H9 (cell line): ENCODE measurements around the gene THSD4. TPM values are rescaled to one million over a fixed set of nuclear protein-coding genes. Genes with fewer than 3 reads are reported as not detected.

ENCODE experiments used
- DNase-seq: peaks from one replicate; pipeline ENCODE4 v3.0.0-alpha.2; 2017
- H2AFZ ChIP-seq: one replicate; pipeline ENCODE4 v1.6.1; 2013; ENCODE audit warnings: mild to moderate bottlenecking, low read length, control low read depth, moderate library complexity
- H2AK5ac ChIP-seq: 2 replicates; pipeline ENCODE4 v1.6.1; 2013; ENCODE audit warnings: low read length, control low read depth, mixed read lengths; ENCODE audit not compliant: insufficient read length
- H2BK120ac ChIP-seq: one replicate; pipeline ENCODE4 v1.6.1; 2013; ENCODE audit warnings: low read depth, mild to moderate bottlenecking, low read length, control low read depth, inconsistent platforms; ENCODE audit not compliant: poor library complexity, severe bottlenecking
- H2BK12ac ChIP-seq: 2 replicates; pipeline ENCODE4 v1.6.1; 2013; ENCODE audit warnings: low read length, control low read depth, mixed read lengths, low read depth; ENCODE audit not compliant: insufficient read length
- H2BK15ac ChIP-seq: 2 replicates; pipeline ENCODE4 v1.6.1; 2013; ENCODE audit warnings: low read depth, low read length, control low read depth
- H2BK20ac ChIP-seq: one replicate; pipeline ENCODE4 v1.6.1; 2013; ENCODE audit warnings: low read depth, mild to moderate bottlenecking, low read length, control low read depth, inconsistent platforms; ENCODE audit not compliant: poor library complexity, severe bottlenecking
- H2BK5ac ChIP-seq: 2 replicates; pipeline ENCODE4 v1.6.1; 2013; ENCODE audit warnings: low read length, control low read depth, mixed read lengths; ENCODE audit not compliant: insufficient read length
- H3K14ac ChIP-seq: 2 replicates; pipeline ENCODE4 v1.6.1; 2013; ENCODE audit warnings: low read length, control low read depth; ENCODE audit not compliant: insufficient read depth
- H3K18ac ChIP-seq: 2 replicates; pipeline ENCODE4 v1.6.1; 2013; ENCODE audit warnings: low read depth, mild to moderate bottlenecking, mixed read lengths, low read length, control low read depth; ENCODE audit not compliant: insufficient read length
- H3K23ac ChIP-seq: 2 replicates; pipeline ENCODE4 v1.6.1; 2013; ENCODE audit warnings: low read length, control low read depth, mixed read lengths, low read depth; ENCODE audit not compliant: insufficient read length
- H3K23me2 ChIP-seq: 2 replicates; pipeline ENCODE4 v1.6.1; 2013; ENCODE audit warnings: low read depth, mild to moderate bottlenecking, mixed read lengths, low read length, control low read depth; ENCODE audit not compliant: insufficient read length, poor library complexity, severe bottlenecking
- H3K27ac ChIP-seq: 2 replicates; pipeline ENCODE4 v1.5.1; 2013; ENCODE audit warnings: low read length, control low read depth, mixed read lengths, low read depth; ENCODE audit not compliant: insufficient read length
- H3K27me3 ChIP-seq: 2 replicates; pipeline ENCODE4 v1.6.1; 2013; ENCODE audit warnings: low read length, control low read depth, inconsistent platforms; ENCODE audit not compliant: insufficient read depth
- H3K4ac ChIP-seq: 2 replicates; pipeline ENCODE4 v1.6.1; 2013; ENCODE audit warnings: low read depth, mild to moderate bottlenecking, control low read depth, inconsistent platforms, low read length, moderate library complexity
- H3K4me1 ChIP-seq: 2 replicates; pipeline ENCODE4 v1.6.1; 2013; ENCODE audit warnings: low read length, control low read depth, inconsistent platforms; ENCODE audit not compliant: insufficient read depth
- H3K4me2 ChIP-seq: 2 replicates; pipeline ENCODE4 v1.6.1; 2013; ENCODE audit warnings: low read length, control low read depth, mixed read lengths; ENCODE audit not compliant: insufficient read length, insufficient read depth
- H3K56ac ChIP-seq: 2 replicates; pipeline ENCODE4 v1.6.1; 2013; ENCODE audit warnings: low read depth, mild to moderate bottlenecking, mixed read lengths, low read length, control low read depth; ENCODE audit not compliant: insufficient read length
- H3K79me1 ChIP-seq: 2 replicates; pipeline ENCODE4 v1.6.1; 2013; ENCODE audit warnings: low read depth, mild to moderate bottlenecking, moderate library complexity, low read length, control low read depth, inconsistent platforms; ENCODE audit not compliant: insufficient read depth, poor library complexity, severe bottlenecking
- H3K79me2 ChIP-seq: 2 replicates; pipeline ENCODE4 v1.6.1; 2013; ENCODE audit warnings: low read length, control low read depth, inconsistent platforms; ENCODE audit not compliant: insufficient read depth
- H3K9ac ChIP-seq: 2 replicates; pipeline ENCODE4 v1.6.1; 2013; ENCODE audit warnings: low read length, control low read depth, mixed read lengths; ENCODE audit not compliant: insufficient read length; ENCODE audit errors: extremely low read depth
- H3K9me3 ChIP-seq: one replicate; pipeline ENCODE4 v1.6.1; 2013; ENCODE audit warnings: low read depth, low read length, inconsistent platforms; ENCODE audit not compliant: control insufficient read depth
- H3T11ph ChIP-seq: one replicate; pipeline ENCODE4 v1.6.1; 2013; ENCODE audit warnings: mild to moderate bottlenecking, low read length, control low read depth, inconsistent platforms
- H4K20me1 ChIP-seq: one replicate; pipeline ENCODE4 v1.6.1; 2013; ENCODE audit not compliant: control insufficient read depth, insufficient read length, insufficient read depth
- H4K5ac ChIP-seq: 2 replicates; pipeline ENCODE4 v1.6.1; 2013; ENCODE audit warnings: low read depth, mild to moderate bottlenecking, mixed read lengths, low read length, control low read depth; ENCODE audit not compliant: insufficient read length
- H4K8ac ChIP-seq: replicated peaks from 2 replicates; pipeline ENCODE4 v1.6.1; 2013; ENCODE audit warnings: low read length, control low read depth, mixed read lengths, low read depth; ENCODE audit not compliant: insufficient read length
- H4K91ac ChIP-seq: 2 replicates; pipeline ENCODE4 v1.6.1; 2013; ENCODE audit warnings: low read depth, mild to moderate bottlenecking, moderate library complexity, mixed read lengths, low read length, control low read depth; ENCODE audit not compliant: insufficient read length
- H3K27ac Mint-ChIP-seq, 3 experiments: 2 replicates in 2 of 3; 3 replicates in 1 of 3; pipeline ENCODE4 v1.8.0; 2020 to 2021; ENCODE audit warnings: mixed read lengths in 3 of 3, mild to moderate bottlenecking in 1 of 3, moderate library complexity in 1 of 3
- H3K27me3 Mint-ChIP-seq: 2 replicates; pipeline ENCODE4 v1.8.0; 2021; ENCODE audit warnings: low read depth, mild to moderate bottlenecking, moderate library complexity, mixed read lengths
- H3K36me3 Mint-ChIP-seq, 3 experiments: 2 replicates in 2 of 3; 3 replicates in 1 of 3; pipeline ENCODE4 v1.8.0; 2020 to 2021; ENCODE audit warnings: low read depth in 3 of 3, mixed read lengths in 3 of 3; ENCODE audit not compliant: insufficient read depth in 1 of 3
- H3K4me1 Mint-ChIP-seq, 2 experiments: 2 replicates each; pipeline ENCODE4 v1.8.0; 2020; ENCODE audit warnings: mixed read lengths in 2 of 2
- H3K4me3 Mint-ChIP-seq, 2 experiments: 2 replicates in 1 of 2; 3 replicates in 1 of 2; pipeline ENCODE4 v1.8.0; 2020 to 2021; ENCODE audit warnings: mild to moderate bottlenecking in 2 of 2, mixed read lengths in 2 of 2, moderate library complexity in 1 of 2
- H3K9me3 Mint-ChIP-seq, 2 experiments: 2 replicates in 1 of 2; 3 replicates in 1 of 2; pipeline ENCODE4 v1.8.0; 2020; ENCODE audit warnings: mild to moderate bottlenecking in 2 of 2, mixed read lengths in 2 of 2, moderate library complexity in 1 of 2
- WGBS: extraction: QIAGEN DNeasy Blood & Tissue Kit; methylation state at CpG from one replicate; pipeline ENCODE4 v1.1.7; 2013; ENCODE audit warnings: missing lambda C conversion rate, low lambda C conversion rate, mixed read lengths; ENCODE audit not compliant: insufficient read length; ENCODE audit errors: extremely low coverage; 5-methylcytosine and 5-hydroxymethylcytosine counted together
- total RNA-seq: library from RNA; stranded (reverse); gene quantifications from 2 replicates; pipeline ENCODE4 v1.2.1, GENCODE V29; 2021
- TF ChIP-seq, protein P1 (sequence below): fragments of 200-600 bp; sonication (generic); conservative IDR thresholded peaks from 3 replicates; pipeline ENCODE4 v1.8.0; 2021; ENCODE audit warnings: antibody characterized with exemption, mild to moderate bottlenecking

Gene THSD4
- total RNA-seq, 1 experiment from 2014 or later = 5.5 TPM

DNA sequence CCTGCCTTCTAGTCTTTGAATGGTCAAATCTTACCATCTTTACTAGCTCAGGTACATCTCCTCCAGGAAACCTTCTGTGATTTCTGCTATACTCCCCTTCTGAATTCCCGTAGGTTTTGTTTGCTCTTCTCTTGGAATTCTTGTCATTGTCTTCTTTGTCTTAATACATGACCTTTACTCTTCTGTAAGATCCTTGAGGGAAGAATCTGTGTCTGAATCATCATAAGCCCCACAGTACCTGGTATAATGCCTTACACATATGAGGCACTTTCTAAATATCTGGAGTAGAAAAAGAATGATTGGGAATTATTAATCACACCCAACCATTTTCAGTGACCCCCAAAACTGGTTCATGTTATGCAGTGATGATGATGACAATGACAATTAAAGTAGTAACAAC lies 485.0 kb downstream of the THSD4 start:
- no CpG with 5 or more reads among the region's 1 CpG for WGBS

More for the DNA sequence above, 485.0 kb downstream of the THSD4 start:
- H3K27me3 Mint-ChIP-seq = no peaks in the 10 kb centered on the region
- Histone ChIP-seq H2BK15ac (no peak overlapping the region), H3K79me2 (no peaks in the 10 kb centered on the region), H2BK12ac (no peak overlapping the region), H3K4ac (no peak overlapping the region), H2AFZ (no peak overlapping the region), H3K4me1 (no peaks in the 10 kb centered on the region; the same call in 1 of the 2 replicates), H4K20me1 (no peaks in the 10 kb centered on the region), H3K23ac (no peak overlapping the region), H2BK20ac (no peak overlapping the region), H3K56ac (no peak overlapping the region), H3K23me2 (no peaks in the 10 kb centered on the region), H4K91ac (no peak overlapping the region), H2BK120ac (no peak overlapping the region), H4K5ac (no peak overlapping the region), H2AK5ac (no peak overlapping the region), H3K14ac (no peak overlapping the region), H3T11ph (no peak overlapping the region), H3K9me3 (no peaks in the 10 kb centered on the region), H3K79me1 (no peaks in the 10 kb centered on the region), H3K9ac (no peak overlapping the region), H4K8ac (no peak overlapping the region), H3K27ac (no peak overlapping the region), H3K18ac (no peak overlapping the region), H3K27me3 (no peaks in the 10 kb centered on the region), H2BK5ac (no peak overlapping the region), H3K4me2 (no peak overlapping the region)
- H3K27ac Mint-ChIP-seq = no peak overlapping the region
- no peak overlapping the region for H3K4me3 Mint-ChIP-seq
- TF ChIP-seq, protein P1, sequence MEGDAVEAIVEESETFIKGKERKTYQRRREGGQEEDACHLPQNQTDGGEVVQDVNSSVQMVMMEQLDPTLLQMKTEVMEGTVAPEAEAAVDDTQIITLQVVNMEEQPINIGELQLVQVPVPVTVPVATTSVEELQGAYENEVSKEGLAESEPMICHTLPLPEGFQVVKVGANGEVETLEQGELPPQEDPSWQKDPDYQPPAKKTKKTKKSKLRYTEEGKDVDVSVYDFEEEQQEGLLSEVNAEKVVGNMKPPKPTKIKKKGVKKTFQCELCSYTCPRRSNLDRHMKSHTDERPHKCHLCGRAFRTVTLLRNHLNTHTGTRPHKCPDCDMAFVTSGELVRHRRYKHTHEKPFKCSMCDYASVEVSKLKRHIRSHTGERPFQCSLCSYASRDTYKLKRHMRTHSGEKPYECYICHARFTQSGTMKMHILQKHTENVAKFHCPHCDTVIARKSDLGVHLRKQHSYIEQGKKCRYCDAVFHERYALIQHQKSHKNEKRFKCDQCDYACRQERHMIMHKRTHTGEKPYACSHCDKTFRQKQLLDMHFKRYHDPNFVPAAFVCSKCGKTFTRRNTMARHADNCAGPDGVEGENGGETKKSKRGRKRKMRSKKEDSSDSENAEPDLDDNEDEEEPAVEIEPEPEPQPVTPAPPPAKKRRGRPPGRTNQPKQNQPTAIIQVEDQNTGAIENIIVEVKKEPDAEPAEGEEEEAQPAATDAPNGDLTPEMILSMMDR = no peak
- peaks cover 17 to 21% of the 10 kb centered on the region in 2 experiments for H3K4me1 Mint-ChIP-seq
- peaks cover 6 to 8% (median 8%) of the 10 kb centered on the region in 3 experiments; a peak in 5 of 7 replicates for H3K36me3 Mint-ChIP-seq
- DNase-seq = no peak
- H3K9me3 Mint-ChIP-seq = peaks cover 5 to 6% of the 10 kb centered on the region in 2 experiments; a peak in 3 of 5 replicates
